Measurements from ENCODE around the gene APMAP.

APMAP gene

DNA sequence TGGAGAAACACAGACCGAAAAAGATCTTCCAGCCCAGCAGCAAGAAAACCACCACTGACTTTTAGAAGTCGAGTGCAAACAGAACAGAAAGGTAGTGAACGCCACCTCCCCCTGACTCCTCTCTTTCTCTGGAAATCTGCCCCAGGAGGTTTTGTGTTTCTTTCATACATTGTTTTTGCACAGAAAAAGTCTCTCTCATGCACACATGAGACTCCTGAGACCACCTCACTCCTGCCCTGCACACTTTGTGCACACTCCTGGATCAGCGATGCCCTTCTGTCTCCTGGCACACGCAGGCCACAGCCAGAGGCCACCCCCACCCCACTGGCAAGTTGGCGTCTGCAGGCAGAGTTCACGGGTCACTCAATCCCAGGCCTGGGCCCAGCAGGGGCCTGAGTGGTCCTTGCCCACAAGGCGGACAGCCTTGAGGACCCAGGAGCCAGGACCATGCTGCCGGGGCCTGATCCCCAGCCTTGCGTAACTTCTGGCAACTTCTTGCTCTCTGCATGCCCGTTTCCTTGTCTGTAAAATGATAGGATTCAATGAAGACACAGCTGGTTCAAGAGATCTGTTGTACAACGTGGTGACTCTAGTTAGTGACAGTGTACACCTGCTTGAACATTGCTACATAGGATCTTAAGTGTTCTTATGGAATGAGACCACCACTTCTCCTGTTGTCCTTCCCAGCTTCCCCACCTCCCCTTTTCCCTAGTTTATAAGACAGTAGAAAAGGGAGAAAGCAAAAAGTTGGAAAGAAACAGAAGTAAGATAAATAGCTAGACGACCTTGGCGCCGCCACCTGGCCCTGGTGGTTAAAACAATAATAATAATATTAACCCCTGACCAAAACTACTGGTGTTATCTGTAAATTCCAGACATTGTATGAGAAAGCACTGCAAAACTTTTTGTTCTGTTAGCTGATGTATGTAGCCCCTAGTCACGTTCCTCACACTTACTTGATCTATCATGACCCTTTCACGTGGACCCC is 73.7 kb downstream of the APMAP start:
- Histone ChIP-seq H3K4me3 (ENCODE audit: low read depth, low read length, poor library complexity, severe bottlenecking) (no peak overlapping the region), H2AFZ (ENCODE audit: low read length) (no peak overlapping the region), H4K20me1 (ENCODE audit: insufficient read depth, low read length) (no peaks in the 10 kb centered on the region), H3K4me1 (ENCODE audit: insufficient read depth, low read length, severe bottlenecking) (no peaks in the 10 kb centered on the region), H3K36me3 (ENCODE audit: insufficient read depth, low read length) (no peaks in the 10 kb centered on the region), H3K27me3 (ENCODE audit: insufficient read depth, low read length) (peaks cover 4% of the 10 kb centered on the region; the same call in 1 of the 2 replicates), H3K9me2 (ENCODE audit: low read depth, low read length) (no peaks in the 10 kb centered on the region), H3K4me2 (ENCODE audit: low read length) (no peak overlapping the region), H3K9me3 (ENCODE audit: low read length) (no peaks in the 10 kb centered on the region), H3K79me2 (ENCODE audit: insufficient read depth, low read length) (no peaks in the 10 kb centered on the region), H3F3A (ENCODE audit: insufficient read depth, low read length) (no peaks in the 10 kb centered on the region), H3K9ac (ENCODE audit: low read length) (no peak overlapping the region), H3K27ac (ENCODE audit: low read depth, low read length, poor library complexity, severe bottlenecking) (no peak overlapping the region)
- TF ChIP-seq EZH2 (IDR thresholded peaks at IDR 0.05; ENCODE audit: borderline replicate concordance, low read length) (no peak), CTCF (IDR thresholded peaks at IDR 0.05; ENCODE audit: low read length) (no peak)

DNA sequence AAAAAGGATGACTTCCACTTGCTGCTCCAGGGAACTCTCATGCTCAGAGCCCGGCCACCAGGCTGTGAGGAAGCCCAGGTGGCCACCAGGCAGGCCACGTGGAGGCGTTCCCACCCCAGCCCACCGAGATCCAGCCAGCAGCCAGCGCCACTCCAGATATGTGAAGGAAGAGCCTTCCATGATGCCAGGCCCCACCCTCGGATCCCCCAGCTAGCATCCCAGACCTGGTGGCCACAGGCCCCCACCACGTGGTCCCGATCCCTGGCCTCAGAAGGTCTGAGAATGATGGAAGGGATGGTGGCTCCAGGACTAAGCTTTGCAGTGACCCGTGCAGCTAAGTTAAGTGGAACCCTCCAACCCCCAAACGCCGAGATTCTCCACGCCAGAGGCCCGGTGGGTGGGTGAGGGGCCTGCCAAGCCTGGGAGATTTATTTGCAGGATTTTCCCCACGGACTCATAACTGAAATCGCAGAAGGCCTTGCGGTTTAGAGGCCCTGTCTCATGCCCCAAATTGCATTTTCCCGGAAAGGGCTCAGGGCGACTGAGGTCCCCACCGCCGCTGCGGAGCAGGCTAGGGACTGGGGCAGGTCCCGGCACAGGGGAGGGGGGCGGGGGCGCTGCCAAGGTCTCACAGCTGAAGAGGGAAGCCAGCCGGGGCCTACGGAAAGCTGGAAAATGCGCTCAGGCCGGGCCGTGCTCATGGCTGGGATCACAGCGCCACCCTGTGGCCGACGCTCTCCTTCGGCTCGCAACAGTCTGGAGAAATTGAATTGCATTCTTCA is 74.6 kb downstream of the APMAP start:
- Histone ChIP-seq H3K79me2 (ENCODE audit: insufficient read depth, low read length) (no peaks in the 10 kb centered on the region), H3K9ac (ENCODE audit: low read length) (no peak overlapping the region), H4K20me1 (ENCODE audit: insufficient read depth, low read length) (no peaks in the 10 kb centered on the region), H3K27me3 (ENCODE audit: insufficient read depth, low read length) (peaks cover 4% of the 10 kb centered on the region; the same call in 1 of the 2 replicates), H3K9me3 (ENCODE audit: low read length) (no peaks in the 10 kb centered on the region), H3F3A (ENCODE audit: insufficient read depth, low read length) (no peaks in the 10 kb centered on the region), H2AFZ (ENCODE audit: low read length) (no peak overlapping the region), H3K4me2 (ENCODE audit: low read length) (no peak overlapping the region), H3K4me1 (ENCODE audit: insufficient read depth, low read length, severe bottlenecking) (no peaks in the 10 kb centered on the region), H3K27ac (ENCODE audit: low read depth, low read length, poor library complexity, severe bottlenecking) (no peak overlapping the region), H3K36me3 (ENCODE audit: insufficient read depth, low read length) (no peaks in the 10 kb centered on the region), H3K9me2 (ENCODE audit: low read depth, low read length) (no peaks in the 10 kb centered on the region), H3K4me3 (ENCODE audit: low read depth, low read length, poor library complexity, severe bottlenecking) (no peak overlapping the region)
- TF ChIP-seq CTCF (IDR thresholded peaks at IDR 0.05; ENCODE audit: low read length) = peak; percentile 89
- TF ChIP-seq EZH2 (IDR thresholded peaks at IDR 0.05; ENCODE audit: borderline replicate concordance, low read length) = no peak

DNA sequence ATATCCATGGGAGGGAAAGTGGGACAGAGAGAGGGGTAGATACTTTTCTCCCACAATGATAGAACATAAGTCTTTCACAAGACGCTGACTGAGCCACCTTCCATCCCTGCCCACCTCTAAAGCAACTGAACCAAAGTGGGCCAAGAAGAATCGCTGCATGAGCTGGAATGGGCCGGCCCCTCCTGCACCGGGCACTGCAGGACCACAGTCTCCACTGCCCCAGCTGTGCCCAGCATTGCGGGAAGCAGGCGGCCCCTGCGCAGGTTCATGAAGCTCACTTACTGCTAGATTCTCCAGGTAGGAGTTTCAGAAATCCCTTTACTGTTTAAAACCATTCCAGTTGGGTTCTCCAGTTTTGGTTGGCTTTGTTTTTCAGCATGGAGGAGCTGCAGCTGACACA is 75.5 kb downstream of the APMAP start:
- Histone ChIP-seq H3K9ac (ENCODE audit: low read length) (no peak overlapping the region), H3K36me3 (ENCODE audit: insufficient read depth, low read length) (no peaks in the 10 kb centered on the region), H3K27ac (ENCODE audit: low read depth, low read length, poor library complexity, severe bottlenecking) (no peak overlapping the region), H3K4me2 (ENCODE audit: low read length) (no peak overlapping the region), H4K20me1 (ENCODE audit: insufficient read depth, low read length) (no peaks in the 10 kb centered on the region), H3K4me3 (ENCODE audit: low read depth, low read length, poor library complexity, severe bottlenecking) (no peak overlapping the region), H3K4me1 (ENCODE audit: insufficient read depth, low read length, severe bottlenecking) (no peaks in the 10 kb centered on the region), H2AFZ (ENCODE audit: low read length) (no peak overlapping the region), H3K27me3 (ENCODE audit: insufficient read depth, low read length) (peaks cover 4% of the 10 kb centered on the region; the same call in 1 of the 2 replicates), H3K9me2 (ENCODE audit: low read depth, low read length) (no peaks in the 10 kb centered on the region), H3F3A (ENCODE audit: insufficient read depth, low read length) (no peaks in the 10 kb centered on the region), H3K9me3 (ENCODE audit: low read length) (no peaks in the 10 kb centered on the region), H3K79me2 (ENCODE audit: insufficient read depth, low read length) (no peaks in the 10 kb centered on the region)
- TF ChIP-seq CTCF (IDR thresholded peaks at IDR 0.05; ENCODE audit: low read length) = no peak
- no peak for TF ChIP-seq EZH2 (IDR thresholded peaks at IDR 0.05; ENCODE audit: borderline replicate concordance, low read length)

Data from OCI-LY1 (cell line).